Activated CD4-positive, alpha-beta T cell treated with anti-CD3 and anti-CD28 coated beads for 1 hour (primary cell): Measurements from ENCODE around the gene ERC2.

Experiments
- DNase-seq: peaks from one replicate; pipeline ENCODE4 v3.0.0-alpha.2; 2020

Gene ERC2

GRCh38 chr3:55477306-55478303 is 990.7 kb downstream of the ERC2 start:
- DNase-seq: no peak

GRCh38 chr3:55476515-55476914 is 991.8 kb downstream of the ERC2 start:
- DNase-seq: no peak

- no peak for DNase-seq
Measured at GRCh38 chr3:55474213-55474632, 994.0 kb downstream of the ERC2 start.

GRCh38 chr3:55473788-55474187 is 994.5 kb downstream of the ERC2 start:
- no peak for DNase-seq

- no peak for DNase-seq
Measured at GRCh38 chr3:55471522-55472280, 996.6 kb downstream of the ERC2 start.

GRCh38 chr3:55471084-55471483 is 997.2 kb downstream of the ERC2 start:
- no peak for DNase-seq

GRCh38 chr3:55469957-55470526 is 998.2 kb downstream of the ERC2 start:
- no peak for DNase-seq

- DNase-seq: no peak
Measured at GRCh38 chr3:55468251-55468650, 1000.0 kb downstream of the ERC2 start.

- no peak for DNase-seq
Measured at GRCh38 chr3:55467099-55467498, 1001.2 kb downstream of the ERC2 start.

- no peak for DNase-seq
Measured at GRCh38 chr3:55466526-55466925, 1001.7 kb downstream of the ERC2 start.

- DNase-seq: no peak
Measured at GRCh38 chr3:55461896-55462295, 1006.4 kb downstream of the ERC2 start.

- no peak for DNase-seq
Measured at GRCh38 chr3:55459838-55460237, 1008.4 kb downstream of the ERC2 start.
